GM12891 (cell line): ENCODE measurements around the gene ANKRD44.

Source experiments
- DNase-seq: peaks from one replicate; pipeline ENCODE4 v3.0.0; 2011; ENCODE audit warnings: low spot score; ENCODE audit not compliant: insufficient read length
- FAIRE-seq: peaks from 2 replicates; lab custom pipeline; 2011; peaks lifted over from hg19 to GRCh38; lab: Jason Lieb, UNC
- PAX5 ChIP-seq: IDR thresholded peaks from 2 replicates; pipeline ENCODE4 v1.6.1; 2011; ENCODE audit warnings: low read length, moderate library complexity, mild to moderate bottlenecking; ENCODE audit not compliant: insufficient read depth, severe bottlenecking
- POLR2A ChIP-seq: IDR thresholded peaks from 2 replicates; pipeline ENCODE4 v1.6.1; 2011; ENCODE audit warnings: low read depth, low read length, control low read depth
- POLR2AphosphoS5 ChIP-seq: IDR thresholded peaks from 2 replicates; pipeline ENCODE4 v1.6.1; 2011; ENCODE audit warnings: low read depth, low read length, control low read depth
- POU2F2 ChIP-seq: IDR thresholded peaks from 2 replicates; pipeline ENCODE4 v1.6.1; 2011; ENCODE audit warnings: low read depth, mild to moderate bottlenecking, control low read depth, low read length, moderate library complexity
- SPI1 ChIP-seq: IDR thresholded peaks from 2 replicates; pipeline ENCODE4 v1.6.1; 2011; ENCODE audit warnings: low read depth, low read length, control low read depth
- TAF1 ChIP-seq: IDR thresholded peaks from 2 replicates; pipeline ENCODE4 v1.6.1; 2011; ENCODE audit warnings: low read depth, low read length, control low read depth

Gene ANKRD44

DNA sequence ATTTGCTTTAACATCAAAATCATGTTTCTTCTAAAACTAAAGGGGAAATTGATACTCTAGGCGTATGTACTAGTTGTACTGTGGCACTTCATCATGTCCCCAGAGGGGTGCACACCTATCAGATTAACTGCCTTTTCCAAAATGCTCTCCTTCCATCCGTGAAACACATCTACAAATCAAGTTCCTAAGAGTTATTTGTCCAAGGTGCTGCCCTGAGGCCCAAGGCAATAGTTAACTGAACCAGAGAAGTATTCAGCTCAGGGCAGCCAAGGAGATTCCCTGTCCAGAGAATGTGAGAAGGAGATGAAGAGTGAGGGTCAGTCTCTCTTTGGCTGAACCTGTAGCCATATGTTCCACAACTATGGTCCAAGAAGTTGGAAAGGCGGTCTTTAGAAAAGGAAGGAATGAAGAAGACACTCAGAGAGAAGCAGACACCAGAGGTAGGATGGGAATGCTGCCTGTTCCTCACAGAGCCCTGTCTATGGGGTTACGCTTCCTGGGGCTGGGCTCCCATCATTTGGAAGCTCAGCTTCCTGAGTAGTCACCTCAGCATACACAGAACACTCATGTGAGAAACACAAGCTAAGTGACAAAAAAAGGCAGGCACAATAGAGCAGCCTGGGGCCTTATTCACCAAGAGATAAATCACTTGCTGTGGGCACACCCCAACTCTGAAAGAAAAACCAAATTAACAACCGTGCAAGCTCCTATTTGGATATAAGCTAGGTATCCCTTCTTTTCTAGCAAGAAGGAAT, 55.6 kb downstream of the ANKRD44 start:
- DNase-seq (no peak), FAIRE-seq (no peak)
- TF ChIP-seq POLR2AphosphoS5 (no peak), POU2F2 (no peak), PAX5 (no peak), POLR2A (no peak), SPI1 (no peak), TAF1 (no peak)

DNA sequence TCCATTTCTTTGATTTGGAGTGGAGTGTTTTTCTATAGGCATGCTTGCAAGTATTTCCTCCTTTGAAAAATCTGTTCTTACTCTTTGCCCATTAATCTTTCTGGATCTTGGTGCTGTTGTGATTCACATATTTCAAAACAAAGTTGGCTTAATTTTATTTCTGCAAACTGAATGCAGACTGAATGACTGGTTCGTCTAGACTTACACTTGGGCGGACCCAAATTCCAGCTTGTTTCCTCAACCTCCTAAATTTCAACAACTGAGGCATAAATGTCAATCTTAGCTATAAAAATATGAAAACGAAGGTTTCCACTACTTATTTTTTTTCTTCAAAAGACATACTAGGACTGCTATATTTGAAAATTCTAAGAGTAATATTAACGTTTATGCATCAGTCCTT, 59.0 kb downstream of the ANKRD44 start:
- TF ChIP-seq PAX5 (no peak), TAF1 (no peak), POLR2A (no peak), POLR2AphosphoS5 (no peak), SPI1 (no peak), POU2F2 (no peak)
- FAIRE-seq (no peak), DNase-seq (no peak)

DNA sequence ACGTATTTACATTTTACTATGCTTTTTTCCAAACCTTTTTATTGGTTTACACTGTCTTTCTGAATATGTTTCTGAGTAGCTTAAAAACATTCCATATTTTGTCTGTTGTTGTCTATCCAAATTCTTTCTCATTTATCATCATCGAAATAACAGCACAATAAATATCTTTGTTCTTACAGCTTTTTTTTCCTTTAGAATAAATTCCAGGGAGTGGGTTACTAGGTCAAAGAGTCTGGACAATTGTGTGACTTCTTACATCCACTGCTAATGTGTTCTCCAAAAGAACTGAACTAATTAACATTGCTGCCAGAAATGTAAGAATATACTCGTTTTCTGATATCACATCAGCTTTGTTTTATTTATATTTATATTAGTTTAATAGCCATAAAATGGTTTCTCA, 59.4 kb downstream of the ANKRD44 start:
- FAIRE-seq (no peak), DNase-seq (no peak)
- TF ChIP-seq SPI1 (no peak), POU2F2 (no peak), POLR2A (no peak), TAF1 (no peak)

DNA sequence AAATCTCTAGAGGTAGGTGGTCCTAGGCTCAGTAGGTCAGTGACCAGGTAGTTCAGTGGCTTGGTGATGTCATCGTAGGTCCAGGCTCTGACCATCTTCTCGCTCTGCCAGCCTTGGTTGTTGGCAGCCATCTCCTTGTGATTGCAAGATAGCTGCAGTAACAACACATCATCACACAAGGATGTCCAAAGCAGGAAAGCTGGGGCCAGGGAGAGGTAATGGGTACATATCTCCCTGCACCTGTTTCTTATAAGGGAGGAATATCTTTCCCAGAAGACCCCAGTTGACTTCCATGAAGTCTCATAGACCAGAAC, 60.5 kb downstream of the ANKRD44 start:
- no peak for TF ChIP-seq PAX5
- no peak for TF ChIP-seq SPI1
- no peak for TF ChIP-seq TAF1
- no peak for TF ChIP-seq POLR2A
- no peak for TF ChIP-seq POLR2AphosphoS5
- TF ChIP-seq POU2F2, result no peak
- no peak for DNase-seq
- peak; percentile 85 for FAIRE-seq

DNA sequence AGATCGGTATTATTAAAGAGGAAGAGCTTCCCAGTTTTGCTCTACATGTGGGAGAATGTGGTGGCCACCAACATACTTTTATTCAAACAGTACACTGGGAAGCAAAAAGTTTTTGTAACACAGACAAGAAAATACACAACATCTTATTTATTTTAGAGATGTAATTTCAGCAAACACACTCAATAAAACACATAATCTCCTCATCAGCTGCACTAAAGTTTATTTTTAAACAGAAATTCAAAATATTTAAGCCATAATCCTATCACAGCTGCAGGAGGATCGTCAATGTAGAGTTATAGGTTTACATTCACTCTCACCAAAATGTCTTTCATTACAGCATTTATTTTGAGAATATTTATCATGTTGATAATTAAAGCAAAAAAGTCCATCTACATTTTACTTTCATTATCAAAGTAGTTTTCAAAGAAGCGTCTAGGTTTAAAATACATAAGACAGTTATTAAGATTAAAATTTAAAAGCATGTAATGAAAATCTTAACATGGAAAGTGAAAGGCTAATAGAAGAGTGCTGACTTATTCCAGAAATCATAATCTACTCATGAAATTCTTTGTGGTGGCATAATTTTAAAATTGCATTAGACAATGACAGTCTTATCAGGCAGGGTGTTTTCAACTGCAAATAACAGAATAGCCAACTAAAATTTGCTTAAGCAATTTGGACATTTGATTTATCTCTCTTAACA, 61.0 kb downstream of the ANKRD44 start:
- TF ChIP-seq POLR2AphosphoS5, result no peak
- no peak for TF ChIP-seq SPI1
- TF ChIP-seq PAX5, result no peak
- FAIRE-seq, result no peak

DNA sequence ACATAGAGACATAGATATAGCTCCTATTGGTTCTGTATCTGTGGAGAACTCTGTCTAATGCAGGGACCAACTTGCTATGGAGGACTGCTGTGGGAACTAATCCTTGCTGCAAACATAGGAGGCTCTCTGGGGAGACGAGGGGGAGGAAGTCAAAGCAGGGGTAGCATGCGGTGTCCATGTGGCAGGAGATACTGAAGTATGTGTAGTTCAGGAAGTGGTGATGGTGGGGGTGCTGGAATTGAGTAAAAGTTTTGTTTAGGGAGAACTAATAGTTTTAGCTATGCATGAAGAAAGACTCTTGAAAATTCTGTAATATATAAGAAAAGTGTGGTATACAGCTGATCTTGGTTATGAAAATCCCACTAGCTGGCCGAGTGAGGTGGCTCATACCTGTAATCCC, 62.0 kb downstream of the ANKRD44 start:
- FAIRE-seq, result peak; percentile 40

More for the DNA sequence above, 61.0 kb downstream of the ANKRD44 start:
- DNase-seq, result no peak

DNA sequence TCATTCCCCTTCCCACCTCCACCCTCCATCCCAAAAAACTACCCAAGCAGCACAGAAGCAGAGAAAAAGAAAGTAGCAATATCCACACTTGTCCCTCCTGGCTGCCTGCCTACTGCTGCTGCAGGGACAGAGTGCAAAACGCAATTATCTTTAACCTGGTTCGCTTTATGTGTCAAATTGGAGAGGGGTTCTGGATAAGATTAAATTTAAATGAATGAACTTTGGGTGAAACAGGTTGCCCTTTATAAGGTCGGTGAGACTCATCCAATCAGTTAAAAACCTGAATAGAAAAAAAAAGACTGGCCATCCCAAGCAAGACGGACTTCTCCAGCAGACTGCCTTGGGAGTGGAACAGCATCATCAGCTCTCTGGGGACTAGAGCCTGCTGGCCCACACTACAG, 62.6 kb downstream of the ANKRD44 start:
- no peak for FAIRE-seq
- no peak for TF ChIP-seq POU2F2
- no peak for TF ChIP-seq PAX5
- no peak for TF ChIP-seq POLR2AphosphoS5
- TF ChIP-seq SPI1, result no peak
- TF ChIP-seq TAF1, result no peak
- no peak for TF ChIP-seq POLR2A
- DNase-seq, result no peak

More for the DNA sequence above, 62.0 kb downstream of the ANKRD44 start:
- no peak for DNase-seq
- peak; percentile 59 for TF ChIP-seq SPI1
- TF ChIP-seq PAX5, result no peak

DNA sequence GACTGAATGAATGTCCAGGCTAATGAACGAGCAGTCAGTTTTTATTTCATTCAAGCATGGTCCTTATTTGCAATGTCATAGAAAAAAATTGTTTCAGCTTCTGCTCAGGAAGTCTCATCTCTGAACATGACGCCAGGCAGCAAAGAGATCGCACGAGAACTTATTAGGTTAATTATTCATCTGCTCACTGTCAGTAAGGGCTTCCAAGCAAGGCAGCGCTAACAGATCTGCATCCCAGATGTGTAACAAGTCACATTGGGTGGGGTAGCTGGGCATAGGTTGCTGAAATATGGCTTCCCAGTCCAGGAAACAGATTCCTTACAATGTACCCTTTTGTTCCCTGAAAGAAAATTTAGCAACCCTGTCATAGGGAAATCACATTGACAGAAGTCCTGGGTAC, 63.5 kb downstream of the ANKRD44 start:
- TF ChIP-seq TAF1 (no peak), POLR2A (no peak), POU2F2 (no peak), POLR2AphosphoS5 (no peak), SPI1 (no peak), PAX5 (no peak)
- FAIRE-seq (peak; percentile 26), DNase-seq (no peak)

DNA sequence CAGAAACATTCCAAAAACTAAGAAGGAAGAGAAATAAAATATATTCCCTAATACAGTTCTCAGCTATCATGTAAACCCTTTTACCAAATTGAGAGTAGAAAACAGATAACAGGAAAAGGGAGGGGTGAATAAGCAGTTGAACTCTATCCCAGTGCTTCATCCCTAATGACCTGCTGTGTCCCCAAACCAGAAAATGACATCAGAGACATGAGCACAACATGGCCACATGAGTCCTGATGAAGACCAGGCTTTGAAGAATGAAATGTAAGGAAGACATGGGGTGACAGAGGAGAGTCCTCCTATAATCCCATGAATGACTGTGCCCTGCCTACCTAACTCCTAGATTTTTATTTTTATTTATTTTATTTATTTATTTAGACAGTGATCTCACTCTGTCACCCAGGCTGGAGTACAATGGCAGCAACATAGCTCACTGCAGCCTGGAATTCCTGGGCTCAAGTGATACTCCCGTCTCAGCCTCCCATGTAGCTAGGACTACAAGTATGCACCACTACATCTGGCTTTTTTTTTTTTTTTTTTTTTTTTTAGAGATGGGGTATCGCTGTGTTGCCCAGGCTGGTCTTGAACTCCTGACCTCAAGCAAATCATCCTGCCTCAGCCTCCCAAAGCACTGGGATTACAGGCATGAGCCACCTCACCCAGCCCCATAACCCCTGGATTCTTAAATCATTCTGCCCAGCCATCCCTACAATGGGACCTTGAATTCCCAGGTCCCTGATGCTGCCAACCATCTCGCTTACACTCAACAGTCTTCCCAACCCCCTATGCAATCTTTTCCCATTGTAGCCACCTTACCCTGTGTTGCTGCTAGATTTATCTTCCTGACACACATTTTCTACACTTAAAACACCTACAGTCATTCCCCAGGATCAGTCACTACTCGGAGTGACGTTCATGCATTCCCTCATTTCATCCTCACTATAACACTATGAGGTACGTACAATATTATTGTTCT, 64.5 kb downstream of the ANKRD44 start:
- DNase-seq (no peak), FAIRE-seq (no peak)
- no peak for TF ChIP-seq POU2F2
